ENCODE measurements around the gene CDH26.

Gene CDH26

DNA sequence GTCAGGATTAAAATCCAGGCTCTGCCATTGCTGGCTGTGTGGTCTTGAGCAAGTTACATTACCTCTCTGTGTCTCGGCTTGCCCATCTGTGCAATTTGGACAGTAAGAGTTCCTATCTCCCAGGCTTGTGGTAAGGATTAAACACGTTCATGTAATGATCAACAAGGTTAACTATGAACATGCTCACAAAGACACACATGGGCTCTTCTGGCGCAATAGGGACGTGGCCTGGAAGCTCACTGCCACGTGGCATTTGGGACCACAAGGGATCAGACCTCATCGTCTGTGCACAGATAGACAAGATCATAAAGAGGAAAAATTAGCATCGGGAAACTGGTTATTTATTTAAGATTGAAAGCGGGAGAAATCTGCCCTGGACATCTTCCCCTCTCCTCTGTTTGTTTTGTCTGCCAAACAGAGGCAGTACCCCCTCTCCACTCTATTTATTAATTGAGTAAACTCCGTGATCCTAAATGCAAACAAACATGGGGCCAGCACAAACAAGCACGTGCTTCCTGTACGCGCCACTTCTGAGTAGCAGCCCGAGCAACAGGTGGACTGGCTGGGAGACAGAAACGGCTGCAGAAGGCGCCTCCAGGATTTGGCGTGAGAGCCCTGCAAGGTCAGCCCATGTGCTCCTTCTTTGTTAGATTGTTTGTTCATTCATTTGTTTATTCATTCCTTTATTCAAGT is 95.0 kb downstream of the CDH26 start:
- DNase-seq (ENCODE audit: low read depth in 1 of 2, low spot score in 1 of 2): peak; percentile 37 to 64
- Histone ChIP-seq H3K27me3 (ENCODE audit: insufficient read depth, poor library complexity, severe bottlenecking) (no peaks in the 10 kb centered on the region), H3K4me3 (replicated peaks; ENCODE audit: insufficient read depth, low read length) (no peak overlapping the region), H3K27ac (replicated peaks) (peak overlapping the region; percentile 98)
- TF ChIP-seq POLR2AphosphoS5 (IDR thresholded peaks at IDR 0.05; ENCODE audit: low read depth): 0 out of 2 replicates have a peak, but pooled peaks have one; percentile 23
- TF ChIP-seq, protein P1, sequence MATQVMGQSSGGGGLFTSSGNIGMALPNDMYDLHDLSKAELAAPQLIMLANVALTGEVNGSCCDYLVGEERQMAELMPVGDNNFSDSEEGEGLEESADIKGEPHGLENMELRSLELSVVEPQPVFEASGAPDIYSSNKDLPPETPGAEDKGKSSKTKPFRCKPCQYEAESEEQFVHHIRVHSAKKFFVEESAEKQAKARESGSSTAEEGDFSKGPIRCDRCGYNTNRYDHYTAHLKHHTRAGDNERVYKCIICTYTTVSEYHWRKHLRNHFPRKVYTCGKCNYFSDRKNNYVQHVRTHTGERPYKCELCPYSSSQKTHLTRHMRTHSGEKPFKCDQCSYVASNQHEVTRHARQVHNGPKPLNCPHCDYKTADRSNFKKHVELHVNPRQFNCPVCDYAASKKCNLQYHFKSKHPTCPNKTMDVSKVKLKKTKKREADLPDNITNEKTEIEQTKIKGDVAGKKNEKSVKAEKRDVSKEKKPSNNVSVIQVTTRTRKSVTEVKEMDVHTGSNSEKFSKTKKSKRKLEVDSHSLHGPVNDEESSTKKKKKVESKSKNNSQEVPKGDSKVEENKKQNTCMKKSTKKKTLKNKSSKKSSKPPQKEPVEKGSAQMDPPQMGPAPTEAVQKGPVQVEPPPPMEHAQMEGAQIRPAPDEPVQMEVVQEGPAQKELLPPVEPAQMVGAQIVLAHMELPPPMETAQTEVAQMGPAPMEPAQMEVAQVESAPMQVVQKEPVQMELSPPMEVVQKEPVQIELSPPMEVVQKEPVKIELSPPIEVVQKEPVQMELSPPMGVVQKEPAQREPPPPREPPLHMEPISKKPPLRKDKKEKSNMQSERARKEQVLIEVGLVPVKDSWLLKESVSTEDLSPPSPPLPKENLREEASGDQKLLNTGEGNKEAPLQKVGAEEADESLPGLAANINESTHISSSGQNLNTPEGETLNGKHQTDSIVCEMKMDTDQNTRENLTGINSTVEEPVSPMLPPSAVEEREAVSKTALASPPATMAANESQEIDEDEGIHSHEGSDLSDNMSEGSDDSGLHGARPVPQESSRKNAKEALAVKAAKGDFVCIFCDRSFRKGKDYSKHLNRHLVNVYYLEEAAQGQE (IDR thresholded peaks at IDR 0.05; ENCODE audit: insufficient replicate concordance, low read depth): no peak
- TF ChIP-seq, protein P2, sequence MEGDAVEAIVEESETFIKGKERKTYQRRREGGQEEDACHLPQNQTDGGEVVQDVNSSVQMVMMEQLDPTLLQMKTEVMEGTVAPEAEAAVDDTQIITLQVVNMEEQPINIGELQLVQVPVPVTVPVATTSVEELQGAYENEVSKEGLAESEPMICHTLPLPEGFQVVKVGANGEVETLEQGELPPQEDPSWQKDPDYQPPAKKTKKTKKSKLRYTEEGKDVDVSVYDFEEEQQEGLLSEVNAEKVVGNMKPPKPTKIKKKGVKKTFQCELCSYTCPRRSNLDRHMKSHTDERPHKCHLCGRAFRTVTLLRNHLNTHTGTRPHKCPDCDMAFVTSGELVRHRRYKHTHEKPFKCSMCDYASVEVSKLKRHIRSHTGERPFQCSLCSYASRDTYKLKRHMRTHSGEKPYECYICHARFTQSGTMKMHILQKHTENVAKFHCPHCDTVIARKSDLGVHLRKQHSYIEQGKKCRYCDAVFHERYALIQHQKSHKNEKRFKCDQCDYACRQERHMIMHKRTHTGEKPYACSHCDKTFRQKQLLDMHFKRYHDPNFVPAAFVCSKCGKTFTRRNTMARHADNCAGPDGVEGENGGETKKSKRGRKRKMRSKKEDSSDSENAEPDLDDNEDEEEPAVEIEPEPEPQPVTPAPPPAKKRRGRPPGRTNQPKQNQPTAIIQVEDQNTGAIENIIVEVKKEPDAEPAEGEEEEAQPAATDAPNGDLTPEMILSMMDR (IDR thresholded peaks at IDR 0.05; ENCODE audit: insufficient read depth, low read length): no peak

DNA sequence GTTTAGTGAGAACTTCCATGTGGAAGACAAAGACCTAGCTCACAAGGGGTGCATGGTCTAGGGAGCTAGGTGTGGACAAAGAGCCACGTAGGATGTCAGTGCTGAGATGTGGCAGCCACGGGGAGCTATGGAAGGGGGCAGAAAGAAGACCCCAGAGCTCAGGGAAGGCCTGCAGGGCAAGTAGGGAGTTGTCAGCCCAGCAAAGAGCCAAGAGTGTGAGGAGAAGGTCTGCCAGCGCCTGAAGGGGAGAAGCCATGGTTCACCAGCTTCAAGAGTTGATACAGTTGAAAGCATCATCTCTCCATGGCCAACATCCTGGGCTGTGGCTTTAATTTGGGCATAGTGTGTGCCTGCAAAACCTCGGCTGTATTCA is 95.6 kb downstream of the CDH26 start:
- TF ChIP-seq, protein P1 (IDR thresholded peaks at IDR 0.05; ENCODE audit: insufficient replicate concordance, low read depth): no peak
- TF ChIP-seq POLR2AphosphoS5 (IDR thresholded peaks at IDR 0.05; ENCODE audit: low read depth): no peak
- TF ChIP-seq GABPA (IDR thresholded peaks at IDR 0.05; ENCODE audit: low read depth): no peak
- TF ChIP-seq SPI1 (IDR thresholded peaks at IDR 0.05; ENCODE audit: borderline replicate concordance, low read depth): no peak
- TF ChIP-seq, protein P2 (IDR thresholded peaks at IDR 0.05; ENCODE audit: insufficient read depth, low read length): no peak
- DNase-seq (ENCODE audit: low read depth in 1 of 2, low spot score in 1 of 2): no peak
- no peaks in the 10 kb centered on the region for H3K27me3 ChIP-seq (ENCODE audit: insufficient read depth, poor library complexity, severe bottlenecking)
- H3K27ac ChIP-seq (replicated peaks): peak overlapping the region; percentile 98
- H3K4me3 ChIP-seq (replicated peaks; ENCODE audit: insufficient read depth, low read length): no peak overlapping the region

DNA sequence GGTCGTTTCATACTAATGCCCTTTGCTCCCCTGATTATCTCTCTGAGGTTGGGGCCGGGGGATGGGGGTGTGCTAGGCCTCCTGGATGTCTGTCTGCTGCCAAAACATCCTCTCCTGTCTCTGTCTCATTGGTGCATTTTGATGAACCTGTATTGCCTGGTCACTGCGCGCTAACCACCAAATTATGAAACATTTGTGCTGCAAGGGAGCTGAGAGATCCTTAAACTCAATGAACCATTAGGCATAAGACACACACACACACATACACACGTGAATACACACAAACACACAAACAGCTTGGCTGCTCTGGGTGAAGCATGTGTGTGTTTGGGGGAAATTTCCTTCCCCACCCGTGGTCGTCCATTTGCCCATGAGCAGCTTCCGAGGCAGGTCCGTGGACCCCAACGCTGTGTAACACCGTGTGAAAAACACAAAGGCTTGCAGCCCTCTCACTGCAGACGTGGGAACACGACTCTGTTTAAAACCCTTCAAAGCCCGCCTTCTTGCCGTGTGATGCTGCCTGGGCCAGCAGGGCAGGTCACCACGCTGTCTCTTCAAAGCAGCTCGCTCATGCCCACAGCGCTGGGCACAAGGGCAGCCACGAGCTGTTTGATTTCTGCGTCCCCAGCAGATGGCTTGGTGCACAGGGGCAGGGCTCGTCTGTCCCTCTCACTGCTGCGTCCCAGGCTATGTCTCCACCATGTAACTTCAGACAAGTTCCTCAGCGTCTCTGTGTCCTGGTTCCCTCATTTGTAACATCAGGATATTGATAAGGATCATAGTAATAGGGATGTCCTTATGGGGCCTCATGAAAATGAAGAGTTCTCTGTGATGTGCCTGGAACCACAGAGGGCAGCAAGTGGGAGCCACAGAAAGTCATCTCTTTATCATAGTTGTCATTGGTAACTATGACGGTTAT is 96.8 kb downstream of the CDH26 start:
- peak; percentile 99 for DNase-seq (ENCODE audit: low read depth in 1 of 2, low spot score in 1 of 2)
- Histone ChIP-seq H3K27me3 (ENCODE audit: insufficient read depth, poor library complexity, severe bottlenecking) (no peaks in the 10 kb centered on the region), H3K27ac (replicated peaks) (peak overlapping the region; percentile 98), H3K4me3 (replicated peaks; ENCODE audit: insufficient read depth, low read length) (peak overlapping the region; percentile 13; the same call in 1 of the 2 replicates)
- TF ChIP-seq SPI1 (IDR thresholded peaks at IDR 0.05; ENCODE audit: borderline replicate concordance, low read depth) (peak; percentile 3; the same call in 1 of the 2 replicates), POLR2AphosphoS5 (IDR thresholded peaks at IDR 0.05; ENCODE audit: low read depth) (peak; percentile 87), GABPA (IDR thresholded peaks at IDR 0.05; ENCODE audit: low read depth) (peak; percentile 16; the same call in 1 of the 2 replicates)
- TF ChIP-seq, protein P2 (IDR thresholded peaks at IDR 0.05; ENCODE audit: insufficient read depth, low read length): no peak
- TF ChIP-seq, protein P1 (IDR thresholded peaks at IDR 0.05; ENCODE audit: insufficient replicate concordance, low read depth): peak; percentile 29
